K562 (cell line): ENCODE measurements around the gene GMPR. TPM values are rescaled to one million over a fixed set of nuclear protein-coding genes. Genes with fewer than 3 reads are reported as not detected.
A peak's percentile ranks its signal among the peaks of the same experiment; 100 is the strongest.

ENCODE experiments used
- ATAC-seq: fragments of 200-7000 bp; cut with Tn5 transposase; 3 replicates; pipeline ENCODE4 v1.9.1; 2020; ENCODE audit warnings: moderate library complexity
- BruUV-seq: library from RNA; stranded (reverse); fragments of 400-500 nt; replicated peaks from 2 replicates; lab custom pipeline; 2021; lab: Mats Ljungman, UMichigan
- CTCF ChIA-PET: fragments of 300-600 bp; formaldehyde crosslinking; extraction: SDS; loops from one replicate; lab custom pipeline; 2021; ENCODE audit warnings: low intra/inter-chr PET ratio; lab: Yijun Ruan, JAX
- POLR2A ChIA-PET: fragments of 300-600, 350-650 bp; sonication (Branson Sonifier 250); formaldehyde crosslinking; extraction: SDS; loops from one replicate; lab custom pipeline; 2021; ENCODE audit warnings: antibody characterized with exemption, inconsistent platforms; lab: Yijun Ruan, JAX
- DNase-seq, 4 experiments: peaks; one replicate each; pipeline versions ENCODE4 v3.0.0 to v3.0.0-alpha.2; 2011 to 2018; ENCODE audit warnings: low spot score in 3 of 4, mixed read lengths in 3 of 4; ENCODE audit errors: extremely low read depth in 1 of 4
- FAIRE-seq: peaks from 2 replicates; lab custom pipeline; 2011; peaks lifted over from hg19 to GRCh38; lab: Jason Lieb, UNC
- H2AFZ ChIP-seq: 2 replicates; pipeline ENCODE4 v1.6.0; 2011; ENCODE audit warnings: low read depth, low read length, control low read depth, inconsistent platforms
- H3K27ac ChIP-seq: fragments of 200-600 bp; 3 replicates; pipeline ENCODE4 v1.8.0; 2011; ENCODE audit warnings: low read depth, mild to moderate bottlenecking, control low read depth, inconsistent platforms, low read length, moderate library complexity, mixed read lengths; ENCODE audit errors: extremely low read depth
- H3K27me3 ChIP-seq, 2 experiments: fragments of 300-600 bp in 1 of 2; 2 replicates in 1 of 2; 3 replicates in 1 of 2; pipeline versions ENCODE4 v1.6.0 to v1.8.0; 2011; ENCODE audit warnings: inconsistent platforms in 2 of 2, low read length in 2 of 2, mild to moderate bottlenecking in 1 of 2, mixed read lengths in 1 of 2, moderate library complexity in 1 of 2; ENCODE audit not compliant: control insufficient read depth in 2 of 2, insufficient read depth in 2 of 2
- H3K36me3 ChIP-seq: fragments of 300-600 bp; 3 replicates; pipeline ENCODE4 v1.8.0; 2011; ENCODE audit warnings: mild to moderate bottlenecking, low read length, inconsistent platforms; ENCODE audit not compliant: control insufficient read depth, insufficient read depth
- H3K4me1 ChIP-seq, 2 experiments: fragments of 200-600 bp in 1 of 2; replicated peaks in 1 of 2; 2 replicates in 1 of 2; 3 replicates in 1 of 2; pipeline versions ENCODE4 v1.5.1 to v1.8.0; 2011; ENCODE audit warnings: inconsistent platforms in 2 of 2, low read length in 2 of 2, mild to moderate bottlenecking in 1 of 2, mixed read lengths in 1 of 2, moderate library complexity in 1 of 2; ENCODE audit not compliant: control insufficient read depth in 2 of 2, insufficient read depth in 2 of 2
- H3K4me2 ChIP-seq: 2 replicates; pipeline ENCODE4 v1.6.1; 2011; ENCODE audit warnings: low read length, control low read depth, inconsistent platforms, mixed read lengths; ENCODE audit not compliant: insufficient read depth
- H3K4me3 ChIP-seq: fragments of 200-600 bp; sonication (generic), shearing (Covaris generic); 2 replicates; pipeline ENCODE4 v1.5.1; 2016; ENCODE audit warnings: control low read depth, inconsistent platforms
- H3K79me2 ChIP-seq: fragments of 200-600 bp; 3 replicates; pipeline ENCODE4 v1.8.0; 2011; ENCODE audit warnings: low read length, inconsistent platforms; ENCODE audit not compliant: control insufficient read depth, insufficient read depth
- H3K9ac ChIP-seq, 2 experiments: 2 replicates each; pipeline versions ENCODE4 v1.6.0 to v1.6.1; 2011; ENCODE audit warnings: low read depth in 2 of 2, low read length in 2 of 2, control low read depth in 1 of 2, inconsistent platforms in 1 of 2, mild to moderate bottlenecking in 1 of 2, mixed read lengths in 1 of 2; ENCODE audit not compliant: insufficient read depth in 1 of 2
- H3K9me1 ChIP-seq: one replicate; pipeline ENCODE4 v1.6.0; 2011; ENCODE audit warnings: inconsistent platforms, mild to moderate bottlenecking, low read length, moderate library complexity; ENCODE audit not compliant: control insufficient read depth, insufficient read depth
- H3K9me3 ChIP-seq: replicated peaks from 2 replicates; pipeline ENCODE4 v1.5.1; 2011; ENCODE audit warnings: low read depth, low read length, inconsistent platforms; ENCODE audit not compliant: control insufficient read depth, insufficient read depth
- H4K20me1 ChIP-seq: replicated peaks from 2 replicates; pipeline ENCODE4 v1.6.1; 2011; ENCODE audit warnings: low read length, inconsistent platforms, mixed read lengths; ENCODE audit not compliant: control insufficient read depth, insufficient read depth
- CLOCK ChIP-seq: fragments of 250-450 bp; sonication (Bioruptor Pico); IDR thresholded peaks from 2 replicates; pipeline ENCODE4 v1.4.0; 2020; ENCODE audit warnings: mild to moderate bottlenecking, moderate library complexity, borderline replicate concordance
- CREB3 ChIP-seq: fragments of 450-650 bp; conservative IDR thresholded peaks from 2 replicates; pipeline ENCODE4 v1.6.1; 2016; ENCODE audit warnings: missing genetic modification characterization, low read depth, mild to moderate bottlenecking, missing compliant biosample characterization, moderate library complexity
- DACH1 ChIP-seq: fragments of 450-650 bp; IDR thresholded peaks from 2 replicates; pipeline ENCODE4 v1.6.1; 2018; ENCODE audit not compliant: partially characterized antibody
- FOSL1 ChIP-seq: fragments of 200-800 bp; sonication (Bioruptor generic); conservative IDR thresholded peaks from 2 replicates; pipeline ENCODE4 v1.6.1; 2016; ENCODE audit warnings: missing genetic modification characterization, missing compliant biosample characterization
- KLF6 ChIP-seq: fragments of 250-450 bp; sonication (Bioruptor Pico); IDR thresholded peaks from 2 replicates; pipeline ENCODE4 v1.4.0; 2020; ENCODE audit warnings: mild to moderate bottlenecking, moderate library complexity, borderline replicate concordance
- PPARD ChIP-seq: fragments of 250-450 bp; sonication (Bioruptor Pico); IDR thresholded peaks from 2 replicates; pipeline ENCODE4 v1.8.0; 2022; ENCODE audit warnings: inconsistent platforms, mild to moderate bottlenecking, moderate library complexity
- ZNF143 ChIP-seq: sonication (generic); formaldehyde crosslinking; IDR thresholded peaks from 2 replicates; pipeline ENCODE4 v1.9.0; 2022; ENCODE audit warnings: mild to moderate bottlenecking, missing genetic modification reagents
- ZNF561 ChIP-seq: fragments of 450-650 bp; formaldehyde crosslinking; conservative IDR thresholded peaks from 2 replicates; pipeline ENCODE4 v1.4.0; 2020; ENCODE audit warnings: mild to moderate bottlenecking, moderate library complexity
- WGBS: fragments of 100-300 bp; shearing (Covaris generic); methylation state at CpG from one replicate; pipeline ENCODE4 v1.1.6; 2016; ENCODE audit warnings: low coverage, mixed read lengths; ENCODE audit not compliant: insufficient coverage; ENCODE audit errors: missing lambda C conversion rate; 5-methylcytosine and 5-hydroxymethylcytosine counted together
- in situ Hi-C: fragments of 300-500 bp; cut with MboI; formaldehyde crosslinking; loops from 4 replicates; pipeline ENCODE4 v1.15.0; 2018; ENCODE audit warnings: inconsistent platforms, mixed read lengths
- intact Hi-C: fragments of 100-400 bp; cut with micrococcal nuclease; formaldehyde crosslinking; loops from 2 replicates; pipeline ENCODE4 v1.14.2; 2022
- polyA plus RNA-seq, 8 experiments: library from polyadenylated mRNA; depleted of rRNA in 4 of 8; stranded (reverse) in 5 of 8; unstranded in 3 of 8; fragments of >200 nt; fragmentation: Nextera tagmentation in 2 of 8; fragmentation: Illumina TruSeq in 1 of 8; extraction: Ambion mirVana in 2 of 8; extraction: Trizol in 1 of 8; gene quantifications; 2 replicates each; pipeline versions ENCODE4 v1.2.1 to v1.2.3, GENCODE V29; 2011 to 2014; ENCODE audit warnings: inconsistent platforms in 1 of 8, missing spikeins in 1 of 8
- total RNA-seq, 7 experiments: library from RNA; depleted of rRNA in 6 of 7; stranded (reverse); fragments of >200 nt in 6 of 7; fragmentation: Illumina TruSeq in 2 of 7; extraction: Trizol in 2 of 7; gene quantifications; 2 replicates each; pipeline versions ENCODE4 v1.2.1 to v1.2.3, GENCODE V29; 2011 to 2021; ENCODE audit warnings: low replicate concordance in 1 of 7
- TF ChIP-seq, protein P1 (sequence below): sonication (generic); formaldehyde crosslinking; IDR thresholded peaks from 2 replicates; pipeline ENCODE4 v1.8.1; 2023; ENCODE audit warnings: mild to moderate bottlenecking, missing genetic modification reagents
- TF ChIP-seq, protein P2 (sequence below), 2 experiments: fragments of 450-650 bp in 1 of 2; sonication (generic) in 1 of 2; formaldehyde crosslinking in 1 of 2; IDR thresholded peaks in 1 of 2; conservative IDR thresholded peaks in 1 of 2; 2 replicates each; pipeline versions ENCODE4 v1.6.1 to v1.8.1; 2016 to 2023; ENCODE audit warnings: mild to moderate bottlenecking in 2 of 2, moderate library complexity in 2 of 2, inconsistent platforms in 1 of 2, missing genetic modification reagents in 1 of 2

GMPR gene
- total and polyA plus RNA-seq, 9 of the 15 experiments (the other 6 are each of a cell fraction or from before 2014, with no cell fraction given): 34.6 to 83.7 (median 49.8) TPM

DNA sequence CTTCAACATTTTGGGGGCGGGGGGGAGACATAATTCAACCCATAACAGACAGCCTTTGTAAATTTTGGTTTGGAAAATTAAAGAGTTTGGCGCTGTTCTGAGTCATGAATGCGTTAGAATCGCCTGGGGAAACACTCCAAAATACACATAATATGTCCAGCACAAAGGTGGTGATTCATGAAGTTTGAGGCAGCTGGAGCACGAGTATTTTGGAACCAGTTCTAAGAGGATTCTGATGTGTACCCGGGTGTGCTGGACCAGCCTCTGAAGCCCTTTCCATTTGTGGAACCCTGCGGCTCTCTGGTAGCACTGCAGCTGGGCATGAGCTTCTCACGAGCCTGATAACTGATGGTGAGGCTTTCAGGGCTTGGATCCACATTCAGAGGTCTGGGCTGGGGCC lies 4.7 kb downstream of the GMPR start:
- Histone ChIP-seq H3K27me3 (no peaks in the 10 kb centered on the region), H3K27ac (no peak overlapping the region), H3K4me1 (peaks cover 32 to 40% of the 10 kb centered on the region in 2 experiments), H3K4me3 (no peak overlapping the region), H3K9me1 (no peaks in the 10 kb centered on the region), H2AFZ (no peak overlapping the region), H3K9me3 (no peaks in the 10 kb centered on the region), H3K36me3 (peaks cover 48% of the 10 kb centered on the region), H4K20me1 (peaks cover 9% of the 10 kb centered on the region; the same call in 1 of the 2 replicates), H3K79me2 (peaks cover 71% of the 10 kb centered on the region), H3K9ac (peak overlapping the region in 1 of 2 experiments; percentile 2; a peak in 1 of 4 replicates), H3K4me2 (no peak overlapping the region)
- WGBS: 68% methylated on average over 8 of the region's 8 CpGs
- in situ Hi-C loops (no loop called here), intact Hi-C loops (no loop called here)
- no TSS peak for BruUV-seq
- TF ChIP-seq, protein P1, sequence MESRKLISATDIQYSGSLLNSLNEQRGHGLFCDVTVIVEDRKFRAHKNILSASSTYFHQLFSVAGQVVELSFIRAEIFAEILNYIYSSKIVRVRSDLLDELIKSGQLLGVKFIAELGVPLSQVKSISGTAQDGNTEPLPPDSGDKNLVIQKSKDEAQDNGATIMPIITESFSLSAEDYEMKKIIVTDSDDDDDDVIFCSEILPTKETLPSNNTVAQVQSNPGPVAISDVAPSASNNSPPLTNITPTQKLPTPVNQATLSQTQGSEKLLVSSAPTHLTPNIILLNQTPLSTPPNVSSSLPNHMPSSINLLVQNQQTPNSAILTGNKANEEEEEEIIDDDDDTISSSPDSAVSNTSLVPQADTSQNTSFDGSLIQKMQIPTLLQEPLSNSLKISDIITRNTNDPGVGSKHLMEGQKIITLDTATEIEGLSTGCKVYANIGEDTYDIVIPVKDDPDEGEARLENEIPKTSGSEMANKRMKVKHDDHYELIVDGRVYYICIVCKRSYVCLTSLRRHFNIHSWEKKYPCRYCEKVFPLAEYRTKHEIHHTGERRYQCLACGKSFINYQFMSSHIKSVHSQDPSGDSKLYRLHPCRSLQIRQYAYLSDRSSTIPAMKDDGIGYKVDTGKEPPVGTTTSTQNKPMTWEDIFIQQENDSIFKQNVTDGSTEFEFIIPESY (CRISPR knock-in tag): peak; percentile 94
- TF ChIP-seq ZNF143 (CRISPR knock-in tag) (no peak), FOSL1 (tag) (peak; percentile 47), PPARD (no peak), CREB3 (tag) (no peak), ZNF561 (CRISPR knock-in tag) (no peak), KLF6 (CRISPR knock-in tag) (no peak), DACH1 (no peak), CLOCK (CRISPR knock-in tag) (no peak)
- TF ChIP-seq, protein P2, sequence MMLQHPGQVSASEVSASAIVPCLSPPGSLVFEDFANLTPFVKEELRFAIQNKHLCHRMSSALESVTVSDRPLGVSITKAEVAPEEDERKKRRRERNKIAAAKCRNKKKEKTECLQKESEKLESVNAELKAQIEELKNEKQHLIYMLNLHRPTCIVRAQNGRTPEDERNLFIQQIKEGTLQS (IDR thresholded peaks at IDR 0.05): peak; percentile 30
- TF ChIP-seq, protein P2 (CRISPR knock-in tag; conservative IDR thresholded peaks at IDR 0.05): no peak
- ChIA-PET CTCF (no interaction called here), POLR2A (interaction anchor here (0.6 to 7.5 kb wide), 4 partner anchors 13 to 23 kb away, joined by 3 to 116 read pairs (median 9); no protein-coding TSS in a partner anchor)
- FAIRE-seq (no peak), ATAC-seq (no peak), DNase-seq (no peak)
